ENCODE results near the gene FN3KRP. TPM values are rescaled to one million over a fixed set of nuclear protein-coding genes. Genes with fewer than 3 reads are reported as not detected.

The FN3KRP gene
- total RNA-seq, 1 experiment from 2014 or later, result 19.7 TPM

GRCh38 chr17:82729479-82730260 is 13.2 kb downstream of the FN3KRP start:
- H3K27ac Mint-ChIP-seq, result no peak overlapping the region
- H3K27me3 Mint-ChIP-seq (ENCODE audit: low read depth), result peaks cover 12% of the 10 kb centered on the region
- TF ChIP-seq E2F4 (CRISPR knock-in tag; IDR thresholded peaks at IDR 0.05; ENCODE audit: borderline replicate concordance, low read depth) (no peak), CTCF (IDR thresholded peaks at IDR 0.05) (no peak), MYBL2 (CRISPR knock-in tag; IDR thresholded peaks at IDR 0.05) (no peak), SMAD4 (CRISPR knock-in tag; IDR thresholded peaks at IDR 0.05) (no peak)
- TF ChIP-seq, protein P1, sequence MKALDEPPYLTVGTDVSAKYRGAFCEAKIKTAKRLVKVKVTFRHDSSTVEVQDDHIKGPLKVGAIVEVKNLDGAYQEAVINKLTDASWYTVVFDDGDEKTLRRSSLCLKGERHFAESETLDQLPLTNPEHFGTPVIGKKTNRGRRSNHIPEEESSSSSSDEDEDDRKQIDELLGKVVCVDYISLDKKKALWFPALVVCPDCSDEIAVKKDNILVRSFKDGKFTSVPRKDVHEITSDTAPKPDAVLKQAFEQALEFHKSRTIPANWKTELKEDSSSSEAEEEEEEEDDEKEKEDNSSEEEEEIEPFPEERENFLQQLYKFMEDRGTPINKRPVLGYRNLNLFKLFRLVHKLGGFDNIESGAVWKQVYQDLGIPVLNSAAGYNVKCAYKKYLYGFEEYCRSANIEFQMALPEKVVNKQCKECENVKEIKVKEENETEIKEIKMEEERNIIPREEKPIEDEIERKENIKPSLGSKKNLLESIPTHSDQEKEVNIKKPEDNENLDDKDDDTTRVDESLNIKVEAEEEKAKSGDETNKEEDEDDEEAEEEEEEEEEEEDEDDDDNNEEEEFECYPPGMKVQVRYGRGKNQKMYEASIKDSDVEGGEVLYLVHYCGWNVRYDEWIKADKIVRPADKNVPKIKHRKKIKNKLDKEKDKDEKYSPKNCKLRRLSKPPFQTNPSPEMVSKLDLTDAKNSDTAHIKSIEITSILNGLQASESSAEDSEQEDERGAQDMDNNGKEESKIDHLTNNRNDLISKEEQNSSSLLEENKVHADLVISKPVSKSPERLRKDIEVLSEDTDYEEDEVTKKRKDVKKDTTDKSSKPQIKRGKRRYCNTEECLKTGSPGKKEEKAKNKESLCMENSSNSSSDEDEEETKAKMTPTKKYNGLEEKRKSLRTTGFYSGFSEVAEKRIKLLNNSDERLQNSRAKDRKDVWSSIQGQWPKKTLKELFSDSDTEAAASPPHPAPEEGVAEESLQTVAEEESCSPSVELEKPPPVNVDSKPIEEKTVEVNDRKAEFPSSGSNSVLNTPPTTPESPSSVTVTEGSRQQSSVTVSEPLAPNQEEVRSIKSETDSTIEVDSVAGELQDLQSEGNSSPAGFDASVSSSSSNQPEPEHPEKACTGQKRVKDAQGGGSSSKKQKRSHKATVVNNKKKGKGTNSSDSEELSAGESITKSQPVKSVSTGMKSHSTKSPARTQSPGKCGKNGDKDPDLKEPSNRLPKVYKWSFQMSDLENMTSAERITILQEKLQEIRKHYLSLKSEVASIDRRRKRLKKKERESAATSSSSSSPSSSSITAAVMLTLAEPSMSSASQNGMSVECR (CRISPR knock-in tag; IDR thresholded peaks at IDR 0.05; ENCODE audit: borderline replicate concordance), result no peak
- TF ChIP-seq, protein P2, sequence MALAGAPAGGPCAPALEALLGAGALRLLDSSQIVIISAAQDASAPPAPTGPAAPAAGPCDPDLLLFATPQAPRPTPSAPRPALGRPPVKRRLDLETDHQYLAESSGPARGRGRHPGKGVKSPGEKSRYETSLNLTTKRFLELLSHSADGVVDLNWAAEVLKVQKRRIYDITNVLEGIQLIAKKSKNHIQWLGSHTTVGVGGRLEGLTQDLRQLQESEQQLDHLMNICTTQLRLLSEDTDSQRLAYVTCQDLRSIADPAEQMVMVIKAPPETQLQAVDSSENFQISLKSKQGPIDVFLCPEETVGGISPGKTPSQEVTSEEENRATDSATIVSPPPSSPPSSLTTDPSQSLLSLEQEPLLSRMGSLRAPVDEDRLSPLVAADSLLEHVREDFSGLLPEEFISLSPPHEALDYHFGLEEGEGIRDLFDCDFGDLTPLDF (CRISPR knock-in tag; IDR thresholded peaks at IDR 0.05), result no peak
- ChIA-PET POLR2A (no interaction called here), CTCF (interaction anchor here (1.5 kb wide), 1 partner anchor 50 kb away, joined by 4 read pairs; no protein-coding TSS in a partner anchor)
- H3K9me3 Mint-ChIP-seq, result peaks cover 8% of the 10 kb centered on the region
- no peak; the same call in 1 of the 2 replicates for ATAC-seq
- H3K4me3 Mint-ChIP-seq, result no peak overlapping the region
- H3K4me1 Mint-ChIP-seq, result no peaks in the 10 kb centered on the region
- no peak for DNase-seq (ENCODE audit: low spot score)
- H3K36me3 Mint-ChIP-seq, result peaks cover 26% of the 10 kb centered on the region

DNA sequence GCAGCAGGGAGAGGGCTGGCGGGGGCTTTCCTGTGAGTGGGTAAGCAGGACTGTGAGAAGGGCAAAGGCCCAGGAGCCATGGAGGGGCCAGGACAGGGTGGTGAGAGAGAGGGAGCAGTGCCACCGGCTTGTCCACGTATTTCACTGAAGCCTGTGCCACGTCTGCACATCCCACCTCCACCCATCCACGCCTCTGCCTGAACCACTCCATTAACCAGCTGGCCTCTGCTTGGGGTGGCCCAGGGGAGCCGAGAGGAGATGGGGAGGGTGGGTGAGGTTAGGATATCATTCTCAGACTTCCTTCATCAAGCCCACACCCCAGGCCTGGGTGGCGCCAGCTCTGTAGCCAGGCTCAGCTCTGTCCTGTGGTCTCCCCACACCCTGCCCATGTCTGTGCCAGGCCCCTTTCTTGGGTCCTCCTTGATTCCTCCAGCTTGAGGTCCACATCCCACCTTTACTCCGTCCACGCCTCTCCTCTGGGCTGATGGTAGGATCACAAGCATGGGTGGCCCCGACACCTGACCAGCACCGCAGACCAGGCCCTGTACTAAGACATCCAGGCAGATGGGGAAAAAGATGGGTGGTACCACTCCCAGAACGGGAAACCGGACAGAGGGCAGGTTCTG is 15.7 kb downstream of the FN3KRP start:
- POLR2A ChIA-PET, result no interaction called here
- Mint-ChIP-seq H3K27ac (no peak overlapping the region), H3K27me3 (ENCODE audit: low read depth) (peaks cover 19% of the 10 kb centered on the region), H3K9me3 (peaks cover 8% of the 10 kb centered on the region), H3K36me3 (peaks cover 23% of the 10 kb centered on the region), H3K4me1 (peaks cover 4% of the 10 kb centered on the region; the same call in 1 of the 2 replicates), H3K4me3 (no peak overlapping the region)
- TF ChIP-seq SOX15 (CRISPR knock-in tag; IDR thresholded peaks at IDR 0.05) (no peak), GABPB1 (CRISPR knock-in tag; IDR thresholded peaks at IDR 0.05) (no peak), E2F5 (CRISPR knock-in tag; IDR thresholded peaks at IDR 0.05) (no peak)
- DNase-seq (ENCODE audit: low spot score) (no peak), ATAC-seq (no peak)
- CTCF ChIA-PET, result interaction anchor here (0.9 kb wide), 1 partner anchor 44 kb away, joined by 3 read pairs; no protein-coding TSS in a partner anchor

Data from WTC11 (cell line).